ENCODE data around the gene NUDT3.
"Not testable (repeated sequence)": the region's sequence is repeated elsewhere in the genome, so short reads cannot be mapped to it uniquely, and the experiment has no call there.

The NUDT3 gene

GRCh38 chr6:34378470-34378869 lies 14.0 kb downstream of the NUDT3 start:
- in situ Hi-C loops (cut with HindIII; ENCODE audit: low sequenced_read_pairs): no loop called here
- TF ChIP-seq, protein P1, sequence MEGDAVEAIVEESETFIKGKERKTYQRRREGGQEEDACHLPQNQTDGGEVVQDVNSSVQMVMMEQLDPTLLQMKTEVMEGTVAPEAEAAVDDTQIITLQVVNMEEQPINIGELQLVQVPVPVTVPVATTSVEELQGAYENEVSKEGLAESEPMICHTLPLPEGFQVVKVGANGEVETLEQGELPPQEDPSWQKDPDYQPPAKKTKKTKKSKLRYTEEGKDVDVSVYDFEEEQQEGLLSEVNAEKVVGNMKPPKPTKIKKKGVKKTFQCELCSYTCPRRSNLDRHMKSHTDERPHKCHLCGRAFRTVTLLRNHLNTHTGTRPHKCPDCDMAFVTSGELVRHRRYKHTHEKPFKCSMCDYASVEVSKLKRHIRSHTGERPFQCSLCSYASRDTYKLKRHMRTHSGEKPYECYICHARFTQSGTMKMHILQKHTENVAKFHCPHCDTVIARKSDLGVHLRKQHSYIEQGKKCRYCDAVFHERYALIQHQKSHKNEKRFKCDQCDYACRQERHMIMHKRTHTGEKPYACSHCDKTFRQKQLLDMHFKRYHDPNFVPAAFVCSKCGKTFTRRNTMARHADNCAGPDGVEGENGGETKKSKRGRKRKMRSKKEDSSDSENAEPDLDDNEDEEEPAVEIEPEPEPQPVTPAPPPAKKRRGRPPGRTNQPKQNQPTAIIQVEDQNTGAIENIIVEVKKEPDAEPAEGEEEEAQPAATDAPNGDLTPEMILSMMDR (IDR thresholded peaks at IDR 0.05; ENCODE audit: low read depth, low read length): no peak
- DNase-seq (ENCODE audit: low read depth, low spot score): no peak
- no peak overlapping the region for H3K4me3 ChIP-seq (ENCODE audit: low read depth, low read length)

DNA sequence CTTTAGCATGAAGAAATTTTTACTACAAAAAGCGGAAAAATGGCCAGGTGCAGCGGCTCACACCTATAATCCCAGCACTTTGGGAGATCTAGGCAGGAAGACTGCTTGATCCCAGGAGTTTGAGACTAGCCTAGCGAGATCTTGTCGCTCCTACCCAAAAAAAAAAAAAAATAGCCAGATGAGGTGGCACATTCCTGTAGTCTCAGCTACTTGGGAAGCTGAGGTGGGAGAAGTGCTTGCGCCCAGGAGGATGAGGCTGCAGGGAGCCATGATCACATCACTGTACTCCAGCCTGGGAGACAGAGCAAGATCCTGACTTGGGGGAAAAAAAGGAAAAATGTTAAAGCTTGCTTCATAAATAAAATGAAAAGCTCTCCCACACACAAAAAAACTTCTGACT lies 14.5 kb downstream of the NUDT3 start:
- no peak overlapping the region for H3K4me3 ChIP-seq (ENCODE audit: low read depth, low read length)
- DNase-seq (ENCODE audit: low read depth, low spot score): no peak
- TF ChIP-seq, protein P1 (IDR thresholded peaks at IDR 0.05; ENCODE audit: low read depth, low read length): no peak
- in situ Hi-C loops (cut with HindIII; ENCODE audit: low sequenced_read_pairs): no loop called here

- DNase-seq (ENCODE audit: low read depth, low spot score); in situ Hi-C loops (cut with HindIII; ENCODE audit: low sequenced_read_pairs); H3K4me3 ChIP-seq (ENCODE audit: low read depth, low read length): not testable (repeated sequence)
These were observed 14.9 kb downstream of the NUDT3 start for GRCh38 chr6:34377571-34377970.

DNA sequence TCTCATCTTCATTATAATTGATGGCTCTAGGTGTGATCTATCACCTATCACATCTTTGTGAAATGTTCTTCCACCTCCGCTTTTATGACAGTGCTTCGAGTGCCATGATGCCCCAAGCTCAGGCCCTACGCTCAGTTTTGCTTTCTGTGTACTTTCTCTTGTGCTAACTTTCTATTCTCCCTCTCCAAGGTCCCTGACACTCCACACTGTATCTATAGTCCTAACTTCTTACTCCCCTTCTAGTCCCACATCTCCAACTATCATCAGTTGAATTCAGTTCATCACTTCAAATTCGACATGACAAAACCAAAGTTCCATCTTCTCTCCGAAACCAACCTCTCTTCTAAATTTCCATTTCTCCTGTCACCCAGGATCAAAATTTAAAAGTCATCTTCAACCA lies 16.6 kb downstream of the NUDT3 start:
- in situ Hi-C loops (cut with HindIII; ENCODE audit: low sequenced_read_pairs): no loop called here
- no peak for DNase-seq (ENCODE audit: low read depth, low spot score)
- TF ChIP-seq, protein P1 (IDR thresholded peaks at IDR 0.05; ENCODE audit: low read depth, low read length): no peak
- no peak overlapping the region for H3K4me3 ChIP-seq (ENCODE audit: low read depth, low read length)

DNA sequence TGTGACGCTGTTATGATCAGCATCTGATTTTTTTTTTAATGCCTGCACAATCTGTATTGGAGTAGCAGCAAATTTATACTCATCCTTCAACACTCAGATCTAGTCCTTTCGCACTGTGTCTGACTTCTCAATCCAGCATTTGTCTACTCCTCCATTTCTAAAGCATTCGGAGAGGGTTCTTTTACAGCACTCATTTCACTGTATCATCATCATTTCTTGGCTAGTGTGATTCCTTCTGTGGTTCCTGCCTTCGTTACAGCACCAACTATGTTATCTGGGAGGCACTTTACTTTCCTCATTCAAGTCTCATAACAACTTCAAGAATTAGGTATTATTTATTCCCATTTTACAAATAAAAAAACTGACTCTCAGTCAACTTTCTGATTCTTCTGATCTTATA lies 18.0 kb downstream of the NUDT3 start:
- TF ChIP-seq, protein P1 (IDR thresholded peaks at IDR 0.05; ENCODE audit: low read depth, low read length): no peak
- no peak overlapping the region for H3K4me3 ChIP-seq (ENCODE audit: low read depth, low read length)
- DNase-seq (ENCODE audit: low read depth, low spot score): no peak
- in situ Hi-C loops (cut with HindIII; ENCODE audit: low sequenced_read_pairs): no loop called here

DNA sequence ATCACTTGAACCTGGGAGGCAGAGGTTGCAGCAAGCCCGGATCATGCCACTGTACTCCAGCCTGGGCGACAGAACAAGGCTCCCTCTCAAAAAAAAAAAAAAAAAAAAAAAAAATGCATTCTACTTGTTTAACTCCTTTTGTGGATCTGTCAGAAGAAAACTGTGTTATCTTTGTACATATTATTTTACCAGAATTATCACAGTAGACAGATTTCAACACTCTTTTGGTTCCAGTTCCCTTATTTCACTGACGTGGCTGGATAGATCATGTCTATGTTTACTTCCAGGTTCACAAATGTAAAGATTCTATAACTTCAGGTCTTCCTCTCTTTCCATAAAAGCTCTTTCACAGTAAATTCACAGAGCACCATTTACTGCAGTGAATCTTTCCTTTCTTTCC lies 18.4 kb downstream of the NUDT3 start:
- no peak for DNase-seq (ENCODE audit: low read depth, low spot score)
- TF ChIP-seq, protein P1 (IDR thresholded peaks at IDR 0.05; ENCODE audit: low read depth, low read length): no peak
- no peak overlapping the region for H3K4me3 ChIP-seq (ENCODE audit: low read depth, low read length)
- in situ Hi-C loops (cut with HindIII; ENCODE audit: low sequenced_read_pairs): no loop called here

GRCh38 chr6:34373511-34373910 lies 19.0 kb downstream of the NUDT3 start:
- TF ChIP-seq, protein P1 (IDR thresholded peaks at IDR 0.05; ENCODE audit: low read depth, low read length): no peak
- in situ Hi-C loops (cut with HindIII; ENCODE audit: low sequenced_read_pairs): no loop called here
- DNase-seq (ENCODE audit: low read depth, low spot score): no peak
- no peak overlapping the region for H3K4me3 ChIP-seq (ENCODE audit: low read depth, low read length)

GRCh38 chr6:34371865-34372264 lies 20.6 kb downstream of the NUDT3 start:
- DNase-seq (ENCODE audit: low read depth, low spot score); H3K4me3 ChIP-seq (ENCODE audit: low read depth, low read length); in situ Hi-C loops (cut with HindIII; ENCODE audit: low sequenced_read_pairs): not testable (repeated sequence)

Measured in astrocyte of the spinal cord (primary cell).